DMS114 treated with DMSO at 0.1 percent for 48 hours (cell line): ENCODE measurements around the gene IFNAR2.

Experiments
- DNase-seq: peaks from one replicate; lab custom pipeline; 2025; ENCODE audit not compliant: unreplicated experiment; lab: John Stamatoyannopoulos, UW

The IFNAR2 gene

DNA sequence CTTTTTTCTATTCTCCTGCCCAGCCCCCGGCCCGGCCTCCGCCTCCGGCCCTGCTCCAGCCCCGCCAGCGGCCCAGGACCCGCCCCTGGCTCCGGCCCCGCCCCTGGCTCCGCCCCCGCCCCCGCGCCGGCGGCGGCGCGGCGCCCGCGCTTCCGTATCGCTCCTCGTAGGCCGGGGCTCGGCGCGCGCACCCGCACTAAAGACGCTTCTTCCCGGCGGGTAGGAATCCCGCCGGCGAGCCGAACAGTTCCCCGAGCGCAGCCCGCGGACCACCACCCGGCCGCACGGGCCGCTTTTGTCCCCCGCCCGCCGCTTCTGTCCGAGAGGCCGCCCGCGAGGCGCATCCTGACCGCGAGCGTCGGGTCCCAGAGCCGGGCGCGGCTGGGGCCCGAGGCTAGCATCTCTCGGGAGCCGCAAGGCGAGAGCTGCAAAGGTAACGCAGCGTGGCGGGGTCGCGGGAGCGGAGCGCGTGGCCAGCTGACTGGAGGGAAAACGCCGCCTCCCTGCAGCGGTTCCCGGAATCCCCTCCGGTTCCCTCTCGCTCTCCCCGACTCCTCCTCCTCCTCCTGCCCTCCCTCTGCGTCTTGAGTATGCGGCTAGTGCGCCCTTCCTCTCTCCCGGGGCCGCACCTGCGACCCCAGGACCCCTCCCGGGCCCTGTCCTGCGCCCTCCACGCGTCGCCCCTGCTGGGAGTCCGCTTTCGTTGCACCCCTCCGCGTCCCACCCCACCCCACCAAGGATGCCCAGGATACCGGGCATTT is at the start of gene IFNAR2:
Gene IFNAR2, plus strand, starts transcription at position 155 of the 761 bp plus-strand sequence. CDS start 11,985 bp downstream, outside the sequence.
- peak; percentile 25 for DNase-seq

GRCh38 chr21:33185852-33186251 is 43.9 kb upstream of the IFNAR2 start:
- no peak for DNase-seq

DNA sequence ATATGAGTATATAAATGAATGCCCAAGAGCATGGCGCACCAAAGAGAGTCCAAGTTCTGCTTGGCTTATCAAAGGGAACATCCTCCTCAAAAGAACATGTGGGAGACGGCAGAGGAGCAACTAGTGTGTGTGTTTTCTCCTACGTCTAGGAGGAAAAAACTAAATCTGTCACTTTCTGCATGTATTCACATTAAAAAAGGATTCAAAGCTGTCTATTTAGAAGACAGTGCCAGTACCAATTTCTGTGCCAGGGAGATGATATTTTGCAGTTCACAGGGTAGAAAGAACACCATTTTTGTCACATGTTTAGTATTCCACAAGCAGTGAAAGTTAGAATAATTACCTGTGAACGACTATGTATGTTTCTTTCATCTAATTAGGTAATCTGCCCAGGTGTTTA is 42.5 kb upstream of the IFNAR2 start:
- DNase-seq: no peak

- no peak for DNase-seq
Observed at GRCh38 chr21:33189237-33189636, 40.5 kb upstream of the IFNAR2 start.

DNA sequence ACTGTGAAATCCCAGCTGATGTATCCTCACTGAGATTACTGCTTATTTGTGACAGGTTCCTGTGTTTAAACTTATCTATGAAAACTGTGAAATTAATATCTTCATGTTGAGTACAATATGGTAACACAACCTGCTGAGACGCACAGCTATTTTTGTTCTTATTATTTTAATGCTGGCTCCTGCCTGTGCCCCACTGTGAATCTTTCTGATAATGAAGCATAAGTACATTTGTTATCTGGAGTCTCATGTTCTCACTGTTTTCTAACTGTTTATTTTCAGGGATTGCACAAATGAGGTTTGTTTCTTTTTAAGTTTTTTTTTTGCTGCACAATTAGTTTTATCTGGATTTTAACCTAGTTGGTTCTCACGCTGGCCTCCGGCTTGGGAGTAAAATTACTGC is 39.9 kb upstream of the IFNAR2 start:
- no peak for DNase-seq

DNA sequence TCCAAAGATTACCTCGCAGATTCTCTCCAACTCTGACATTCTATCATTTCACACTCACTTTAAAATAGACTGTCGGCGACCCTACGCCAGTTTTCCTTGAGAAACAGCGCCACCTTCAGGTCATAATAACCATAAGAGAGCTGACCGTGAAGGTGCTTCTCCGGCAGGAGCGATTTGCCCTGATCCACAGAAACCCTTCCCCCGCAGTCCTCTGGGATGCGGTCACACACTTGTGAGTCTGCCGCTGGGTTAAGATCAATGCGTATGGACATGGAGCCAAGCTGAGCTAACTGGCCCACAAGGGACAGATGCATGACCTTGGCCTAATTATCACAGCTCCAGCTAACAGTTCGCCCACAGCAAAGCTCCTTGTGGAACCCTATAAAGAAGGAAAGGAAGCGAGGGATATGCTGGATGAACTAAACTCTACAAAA is 32.8 kb upstream of the IFNAR2 start:
- peak; percentile 16 for DNase-seq

GRCh38 chr21:33197496-33197895 is 32.2 kb upstream of the IFNAR2 start:
- DNase-seq: no peak

DNA sequence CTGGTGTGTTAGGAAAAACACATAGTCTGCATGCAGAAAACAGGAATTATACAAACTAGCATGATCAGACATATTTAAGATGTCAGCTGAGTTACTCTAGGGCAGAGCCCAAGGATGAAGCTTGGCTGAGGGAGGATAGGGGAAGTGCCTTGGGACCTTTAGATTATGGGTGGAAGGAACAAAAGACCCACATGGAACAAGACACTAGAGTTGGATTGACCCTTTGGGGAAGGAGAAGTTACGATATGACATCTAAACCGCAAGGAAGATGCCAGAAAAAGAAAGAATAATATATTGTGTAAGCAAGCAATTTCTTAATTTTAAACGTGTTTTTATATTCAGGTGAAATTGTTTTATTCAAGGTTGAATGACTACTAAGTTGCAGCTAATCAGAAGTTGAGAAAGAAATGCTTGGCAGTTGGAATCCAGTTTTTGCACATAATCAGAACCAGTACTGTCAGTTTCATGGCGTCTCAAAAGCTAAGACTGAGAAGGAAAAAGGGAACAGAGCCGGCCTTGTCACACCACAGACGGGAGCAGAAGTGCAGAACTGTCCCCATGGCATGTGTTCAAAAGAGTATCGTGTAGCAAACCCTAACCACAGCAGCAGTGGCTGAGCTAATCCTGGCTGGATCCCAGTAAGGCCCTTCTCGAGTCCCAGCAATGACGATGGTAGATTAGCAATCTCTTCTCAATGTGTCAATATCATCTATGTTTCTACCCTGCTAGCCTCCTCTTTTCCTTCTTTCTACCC is 31.2 kb upstream of the IFNAR2 start:
- DNase-seq: no peak

DNA sequence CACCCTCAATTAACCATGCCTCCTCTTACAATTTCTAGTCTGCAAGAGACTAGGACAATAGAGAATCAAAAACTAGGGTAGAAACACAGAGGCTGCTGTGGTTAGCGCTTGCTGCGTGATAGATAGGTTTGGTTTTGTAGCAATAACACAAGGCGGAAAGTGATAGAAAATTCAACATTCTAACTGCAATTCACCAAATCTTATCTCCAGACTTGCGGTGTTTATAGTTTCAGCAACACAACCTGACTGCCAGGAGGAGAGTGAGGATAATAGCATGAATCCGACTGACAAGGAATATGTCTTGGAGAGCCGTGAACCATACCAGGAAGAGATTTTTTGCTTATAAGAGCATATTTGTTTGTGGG is 30.7 kb upstream of the IFNAR2 start:
- DNase-seq: no peak

DNA sequence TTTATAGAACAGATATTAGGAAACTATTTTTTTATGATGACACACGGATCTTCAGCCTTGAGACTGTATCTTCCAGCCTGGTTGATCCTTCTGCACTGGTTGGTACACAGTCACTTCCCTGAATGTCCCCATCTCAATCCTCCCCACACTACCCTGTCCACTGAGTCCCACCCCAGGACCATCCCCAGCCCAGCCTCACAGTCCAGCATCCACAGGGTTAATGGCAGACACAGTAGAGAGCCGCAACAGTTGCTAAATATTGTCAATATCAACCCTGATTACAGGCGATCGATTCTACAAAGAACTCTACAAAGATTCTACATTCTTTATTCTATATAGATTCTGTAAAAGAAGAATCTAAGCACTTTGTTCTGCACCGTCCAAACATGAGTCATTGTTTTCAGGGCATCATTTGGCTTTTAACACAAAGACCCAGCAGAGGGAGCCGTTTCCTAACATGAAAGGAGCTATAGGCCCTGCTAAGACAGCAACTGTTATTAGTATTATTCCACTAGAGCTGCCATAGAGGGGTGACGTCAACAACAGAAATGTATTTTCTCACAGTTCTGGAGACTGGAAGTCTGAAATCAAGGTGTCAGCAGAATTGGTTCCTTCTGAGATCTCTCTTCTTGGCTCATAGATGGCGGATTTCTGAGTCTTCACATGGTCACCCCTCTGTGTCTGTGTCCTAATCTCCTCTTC is 30.1 kb upstream of the IFNAR2 start:
- DNase-seq: peak; percentile 69

DNA sequence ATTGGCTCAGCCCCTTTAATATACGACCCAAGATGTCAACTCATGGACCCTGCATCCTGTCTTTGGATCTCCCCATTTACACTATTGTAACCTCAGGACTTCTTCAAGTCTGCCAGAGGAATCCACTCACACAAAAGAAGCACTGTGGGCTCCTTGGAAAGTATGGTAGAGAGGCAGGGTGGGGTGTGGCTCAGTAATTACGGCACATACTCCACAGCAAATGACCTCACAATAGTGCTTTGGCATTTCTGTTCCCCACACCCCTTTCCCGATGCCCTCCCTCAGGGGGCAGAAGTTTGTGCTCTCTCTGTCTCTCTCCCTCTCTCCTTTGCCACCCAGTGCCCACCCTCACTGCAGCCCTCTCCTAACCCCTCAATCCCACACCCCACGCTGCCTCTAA is 27.8 kb upstream of the IFNAR2 start:
- DNase-seq: no peak

DNA sequence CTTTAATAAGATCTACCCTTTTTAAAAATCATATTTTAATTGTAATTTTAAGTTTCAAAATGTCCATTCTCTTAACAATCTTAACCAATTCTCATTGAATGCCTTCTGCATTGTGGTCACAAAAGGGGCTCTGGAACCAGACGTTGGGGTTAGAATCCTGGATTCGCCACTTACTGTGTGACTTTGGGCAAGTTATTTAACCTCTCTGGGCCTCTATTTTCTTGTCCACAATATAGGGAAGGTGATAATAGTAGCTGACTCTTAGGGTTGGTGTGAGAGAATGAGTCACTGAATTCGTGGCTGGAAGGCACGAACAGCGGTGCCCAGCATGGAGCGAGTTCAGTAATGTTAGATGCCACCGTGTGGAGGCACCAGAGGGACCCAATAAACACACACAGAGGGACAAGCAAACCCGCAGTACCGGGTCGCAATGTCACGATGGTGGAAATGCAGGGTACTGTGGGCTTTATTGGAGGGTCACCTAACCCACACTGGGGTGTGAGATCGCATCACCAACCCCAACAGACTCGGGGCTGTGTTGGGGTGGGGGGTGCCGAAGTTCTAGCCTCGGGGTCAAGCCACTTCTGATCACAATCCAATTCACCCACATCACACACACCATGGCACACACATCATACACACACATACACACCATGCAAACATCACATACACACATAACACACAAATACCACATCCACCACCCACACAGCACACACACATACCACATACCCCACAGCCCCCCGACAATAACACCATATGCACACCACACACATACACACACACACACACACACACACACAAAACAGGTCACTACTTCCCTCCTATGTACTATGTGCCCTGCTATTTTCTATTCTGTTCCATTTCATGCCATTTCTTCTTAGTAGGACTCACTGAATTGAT is 27.0 kb upstream of the IFNAR2 start:
- no peak for DNase-seq

DNA sequence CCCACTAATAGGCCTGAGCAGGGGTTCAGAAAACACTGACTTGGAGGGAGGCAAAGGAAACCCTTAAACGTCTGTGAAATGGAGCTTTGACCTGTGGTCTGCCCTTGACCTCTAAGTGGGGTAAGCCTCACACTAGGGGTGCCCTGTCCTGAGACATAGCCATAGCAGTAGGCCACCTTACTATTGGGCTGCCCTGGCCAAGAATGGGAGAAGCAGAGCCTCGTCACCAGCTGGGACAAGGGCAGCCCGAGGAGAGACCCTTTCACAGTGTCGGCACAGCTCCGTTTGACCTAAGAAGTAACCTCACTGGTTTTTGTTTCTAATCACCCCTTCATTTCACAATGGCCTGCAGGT is 26.4 kb upstream of the IFNAR2 start:
- DNase-seq: no peak

- DNase-seq: no peak
Observed at GRCh38 chr21:33205476-33205875, 24.3 kb upstream of the IFNAR2 start.

DNA sequence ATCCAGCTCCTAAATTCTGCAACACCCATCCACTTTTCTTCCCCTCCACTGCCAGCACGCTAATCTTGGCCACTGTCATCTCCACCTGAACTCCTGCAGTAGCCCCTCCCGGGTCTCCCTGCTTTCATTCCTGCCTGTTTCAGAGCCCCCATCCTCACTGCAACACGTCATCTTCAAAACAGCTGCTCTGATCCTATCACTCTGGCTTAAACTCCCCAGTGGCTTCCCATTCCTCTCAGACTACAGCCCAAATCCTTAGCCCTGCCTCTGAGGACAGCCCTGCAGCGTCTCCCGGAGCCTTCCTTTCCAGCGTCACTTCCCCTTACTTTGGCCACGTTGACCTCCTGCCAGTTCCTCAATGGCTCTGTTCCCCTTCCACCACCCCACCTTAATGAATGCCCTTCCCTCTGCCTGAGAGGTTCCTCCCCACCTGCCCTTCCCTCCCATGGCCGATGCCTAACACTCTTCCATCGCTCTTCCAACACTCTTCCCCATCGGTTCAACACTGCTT is 22.9 kb upstream of the IFNAR2 start:
- DNase-seq: no peak

GRCh38 chr21:33207449-33208149 is 22.1 kb upstream of the IFNAR2 start:
- DNase-seq: no peak

GRCh38 chr21:33208534-33208933 is 21.2 kb upstream of the IFNAR2 start:
- no peak for DNase-seq

- DNase-seq: no peak
Observed at GRCh38 chr21:33211305-33211704, 18.4 kb upstream of the IFNAR2 start.

- DNase-seq: no peak
Observed at GRCh38 chr21:33211732-33212131, 18.0 kb upstream of the IFNAR2 start.
